ENCODE measurements around the gene GMNC. TPM values are rescaled to one million over a fixed set of nuclear protein-coding genes. Genes with fewer than 3 reads are reported as not detected.
A peak's percentile ranks its signal among the peaks of the same experiment; 100 is the strongest.
"Not testable (repeated sequence)": the region's sequence is repeated elsewhere in the genome, so short reads cannot be mapped to it uniquely, and the experiment has no call there.

GMNC gene
- total RNA-seq, 1 donor from 2014 or later, result 2.8 TPM

DNA sequence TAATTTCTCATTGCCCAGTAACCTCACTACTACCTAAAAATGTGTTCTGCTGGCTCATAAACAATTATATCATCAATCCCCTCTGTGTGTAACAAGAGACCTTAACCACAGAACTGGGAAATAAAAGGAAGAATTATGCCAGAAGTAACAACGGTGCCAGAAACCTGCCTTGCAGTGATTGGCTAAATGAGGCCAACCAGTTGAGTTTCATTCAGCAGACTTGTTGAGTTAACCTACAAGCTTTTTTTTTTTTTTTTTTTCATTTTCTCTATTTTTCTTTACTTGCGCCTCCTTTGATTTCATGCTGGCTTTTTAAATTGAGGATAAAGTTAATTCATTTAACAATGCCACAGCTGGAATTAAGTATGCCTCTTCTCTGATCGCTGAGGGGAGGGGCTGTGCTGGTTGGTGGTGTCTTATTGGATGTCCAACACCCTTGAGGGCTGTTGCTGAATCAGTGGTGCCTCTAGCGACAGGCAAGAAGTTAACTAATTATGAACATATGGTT, 30.0 kb upstream of the GMNC start:
- Mint-ChIP-seq H3K4me1 (ENCODE audit: unreplicated experiment) (no peaks in the 10 kb centered on the region), H3K27ac (ENCODE audit: unreplicated experiment) (no peak overlapping the region), H3K4me3 (ENCODE audit: unreplicated experiment) (no peak overlapping the region), H3K9me3 (ENCODE audit: unreplicated experiment) (peaks cover 15% of the 10 kb centered on the region), H3K27me3 (ENCODE audit: unreplicated experiment) (peaks cover 29% of the 10 kb centered on the region), H3K36me3 (ENCODE audit: unreplicated experiment) (no peaks in the 10 kb centered on the region)
- no peak for DNase-seq (ENCODE audit: extremely low spot score, unreplicated experiment)
- TF ChIP-seq, protein P1, sequence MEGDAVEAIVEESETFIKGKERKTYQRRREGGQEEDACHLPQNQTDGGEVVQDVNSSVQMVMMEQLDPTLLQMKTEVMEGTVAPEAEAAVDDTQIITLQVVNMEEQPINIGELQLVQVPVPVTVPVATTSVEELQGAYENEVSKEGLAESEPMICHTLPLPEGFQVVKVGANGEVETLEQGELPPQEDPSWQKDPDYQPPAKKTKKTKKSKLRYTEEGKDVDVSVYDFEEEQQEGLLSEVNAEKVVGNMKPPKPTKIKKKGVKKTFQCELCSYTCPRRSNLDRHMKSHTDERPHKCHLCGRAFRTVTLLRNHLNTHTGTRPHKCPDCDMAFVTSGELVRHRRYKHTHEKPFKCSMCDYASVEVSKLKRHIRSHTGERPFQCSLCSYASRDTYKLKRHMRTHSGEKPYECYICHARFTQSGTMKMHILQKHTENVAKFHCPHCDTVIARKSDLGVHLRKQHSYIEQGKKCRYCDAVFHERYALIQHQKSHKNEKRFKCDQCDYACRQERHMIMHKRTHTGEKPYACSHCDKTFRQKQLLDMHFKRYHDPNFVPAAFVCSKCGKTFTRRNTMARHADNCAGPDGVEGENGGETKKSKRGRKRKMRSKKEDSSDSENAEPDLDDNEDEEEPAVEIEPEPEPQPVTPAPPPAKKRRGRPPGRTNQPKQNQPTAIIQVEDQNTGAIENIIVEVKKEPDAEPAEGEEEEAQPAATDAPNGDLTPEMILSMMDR (IDR thresholded peaks at IDR 0.05), result no peak

DNA sequence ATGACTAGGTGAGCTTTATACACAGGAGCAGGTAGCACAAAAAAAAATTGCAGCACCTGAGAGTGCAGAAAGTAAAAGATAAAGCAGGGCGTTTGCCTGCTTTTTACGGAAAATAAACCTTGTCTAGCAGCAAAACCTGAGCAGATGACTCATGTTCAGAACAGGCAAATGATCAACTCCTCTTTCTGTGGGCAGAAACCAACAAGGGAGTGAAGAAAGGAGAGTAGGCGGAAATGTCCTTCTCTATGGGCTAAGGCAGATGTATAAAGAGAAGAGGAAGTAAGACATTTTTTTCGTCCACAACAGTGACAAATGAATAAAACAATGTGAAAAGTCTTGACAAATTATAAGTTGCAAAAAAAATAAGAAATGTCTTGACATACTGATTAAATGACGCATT, 24.5 kb upstream of the GMNC start:
- Mint-ChIP-seq H3K9me3 (ENCODE audit: unreplicated experiment) (no peaks in the 10 kb centered on the region), H3K4me1 (ENCODE audit: unreplicated experiment) (peaks cover 2% of the 10 kb centered on the region), H3K27me3 (ENCODE audit: unreplicated experiment) (peaks cover 58% of the 10 kb centered on the region), H3K36me3 (ENCODE audit: unreplicated experiment) (no peaks in the 10 kb centered on the region), H3K4me3 (ENCODE audit: unreplicated experiment) (no peak overlapping the region), H3K27ac (ENCODE audit: unreplicated experiment) (no peak overlapping the region)
- TF ChIP-seq, protein P1 (IDR thresholded peaks at IDR 0.05), result no peak
- DNase-seq (ENCODE audit: extremely low spot score, unreplicated experiment), result no peak

DNA sequence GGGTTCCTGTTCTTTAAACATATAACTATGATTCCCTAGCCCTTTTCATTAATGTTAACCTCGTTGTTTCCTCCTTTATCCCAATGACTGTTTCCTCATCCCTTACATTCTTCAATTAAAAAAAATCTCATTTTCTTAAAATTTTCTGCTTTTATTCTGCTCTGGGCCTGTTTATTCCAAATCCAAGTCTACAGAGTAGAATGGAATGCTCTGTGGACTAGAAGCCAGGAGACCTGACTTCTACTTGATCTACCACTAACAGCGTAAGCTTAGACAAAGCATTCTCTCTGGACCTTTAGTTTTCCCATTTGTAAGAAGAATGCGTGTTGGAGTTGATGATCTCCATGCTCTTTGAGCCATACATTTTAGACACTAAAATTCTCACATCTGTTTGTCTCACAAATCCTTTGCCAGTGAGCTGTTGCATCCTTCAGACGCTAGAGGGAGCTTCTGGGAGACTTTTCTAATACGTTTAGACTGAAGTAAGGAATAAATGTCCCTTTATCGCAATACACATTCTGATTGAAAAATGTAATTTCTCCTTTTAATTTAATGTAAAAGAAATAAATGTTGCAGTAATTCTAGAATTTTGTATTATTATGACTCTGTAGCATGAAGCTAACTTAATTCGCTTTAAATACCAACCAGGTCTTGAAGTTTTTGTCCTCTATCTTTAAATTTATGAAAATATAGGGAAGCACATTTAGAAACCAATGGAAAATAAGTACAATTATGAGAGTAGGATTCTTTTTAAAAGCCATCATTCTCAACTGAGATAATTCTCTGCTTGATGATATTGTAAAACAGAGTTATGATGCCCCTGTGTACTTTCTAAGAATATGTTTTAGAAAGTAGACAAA, 21.7 kb upstream of the GMNC start:
- H3K4me1 Mint-ChIP-seq (ENCODE audit: unreplicated experiment), result peaks cover 2% of the 10 kb centered on the region
- TF ChIP-seq, protein P1 (IDR thresholded peaks at IDR 0.05), result peak; percentile 92
- H3K9me3 Mint-ChIP-seq (ENCODE audit: unreplicated experiment), result no peaks in the 10 kb centered on the region
- no peak overlapping the region for H3K4me3 Mint-ChIP-seq (ENCODE audit: unreplicated experiment)
- no peak overlapping the region for H3K27ac Mint-ChIP-seq (ENCODE audit: unreplicated experiment)
- H3K36me3 Mint-ChIP-seq (ENCODE audit: unreplicated experiment), result no peaks in the 10 kb centered on the region
- DNase-seq (ENCODE audit: extremely low spot score, unreplicated experiment), result no peak
- H3K27me3 Mint-ChIP-seq (ENCODE audit: unreplicated experiment), result peaks cover 49% of the 10 kb centered on the region

DNA sequence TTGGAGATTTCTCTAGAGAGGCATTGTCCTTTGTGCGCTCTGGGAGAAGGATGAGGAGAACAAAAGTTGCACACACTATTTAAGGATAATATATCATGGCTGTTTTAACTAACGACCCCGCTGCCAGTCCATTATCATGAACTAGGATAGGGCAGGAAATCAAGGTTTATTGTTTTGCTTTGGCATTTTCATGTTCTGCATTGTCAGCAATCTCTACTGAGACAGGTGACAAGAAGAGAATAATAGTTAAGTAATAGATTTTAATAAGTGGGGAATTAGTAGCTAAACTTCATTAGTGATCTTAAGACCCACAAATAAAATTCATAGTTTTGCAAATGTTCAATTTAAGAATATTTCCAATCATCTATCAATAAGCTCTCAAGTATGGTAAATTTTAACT, 20.6 kb upstream of the GMNC start:
- Mint-ChIP-seq H3K4me1 (ENCODE audit: unreplicated experiment) (peaks cover 2% of the 10 kb centered on the region), H3K27ac (ENCODE audit: unreplicated experiment) (no peak overlapping the region), H3K4me3 (ENCODE audit: unreplicated experiment) (no peak overlapping the region), H3K27me3 (ENCODE audit: unreplicated experiment) (peaks cover 48% of the 10 kb centered on the region), H3K9me3 (ENCODE audit: unreplicated experiment) (no peaks in the 10 kb centered on the region), H3K36me3 (ENCODE audit: unreplicated experiment) (no peaks in the 10 kb centered on the region)
- TF ChIP-seq, protein P1 (IDR thresholded peaks at IDR 0.05), result no peak
- DNase-seq (ENCODE audit: extremely low spot score, unreplicated experiment), result no peak

DNA sequence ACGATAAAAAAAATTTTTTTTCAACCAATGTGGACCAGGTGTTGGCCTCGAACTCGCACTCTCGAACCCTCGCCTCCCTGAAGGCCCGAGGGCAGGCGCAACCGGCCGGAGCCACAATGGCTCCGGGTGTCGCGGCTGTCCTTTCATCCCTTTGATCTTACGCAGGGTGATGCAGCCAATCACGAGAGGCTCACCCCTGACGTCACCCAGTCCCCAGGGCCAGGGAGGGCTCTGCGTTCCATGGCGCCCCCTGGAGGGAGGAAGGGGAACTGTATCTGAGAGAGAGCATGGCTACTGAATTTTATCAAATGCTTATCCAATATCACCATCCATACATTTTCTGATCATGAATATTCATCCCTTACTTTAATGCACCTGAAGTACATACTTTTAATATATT, 15.4 kb upstream of the GMNC start:
- Mint-ChIP-seq H3K27ac (ENCODE audit: unreplicated experiment) (no peak overlapping the region), H3K4me3 (ENCODE audit: unreplicated experiment) (no peak overlapping the region), H3K36me3 (ENCODE audit: unreplicated experiment) (no peaks in the 10 kb centered on the region), H3K27me3 (ENCODE audit: unreplicated experiment) (peaks cover 18% of the 10 kb centered on the region), H3K4me1 (ENCODE audit: unreplicated experiment) (no peaks in the 10 kb centered on the region), H3K9me3 (ENCODE audit: unreplicated experiment) (no peaks in the 10 kb centered on the region)
- TF ChIP-seq, protein P1 (IDR thresholded peaks at IDR 0.05), result peak; percentile 38
- no peak for DNase-seq (ENCODE audit: extremely low spot score, unreplicated experiment)

DNA sequence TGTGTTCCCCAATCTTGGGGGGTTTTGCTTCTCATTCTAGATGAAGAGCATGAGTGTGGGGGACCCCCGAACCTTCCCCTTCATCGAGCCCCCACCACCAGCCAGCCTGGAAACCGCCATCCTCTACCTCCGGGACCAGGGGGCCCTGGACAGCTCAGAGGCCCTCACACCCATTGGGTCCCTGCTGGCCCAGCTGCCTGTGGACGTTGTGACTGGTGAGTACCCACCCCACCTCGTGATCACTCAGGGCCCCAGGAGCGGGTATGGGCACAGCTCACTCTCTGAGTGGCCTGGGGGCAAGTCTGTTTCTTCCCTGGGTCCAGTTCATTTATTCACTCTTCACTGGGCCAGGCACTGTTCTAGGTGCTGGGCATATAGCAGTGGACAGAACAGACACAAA, 13.9 kb upstream of the GMNC start:
- not testable (repeated sequence) for H3K27ac Mint-ChIP-seq (ENCODE audit: unreplicated experiment); H3K9me3 Mint-ChIP-seq (ENCODE audit: unreplicated experiment); H3K4me1 Mint-ChIP-seq (ENCODE audit: unreplicated experiment); H3K4me3 Mint-ChIP-seq (ENCODE audit: unreplicated experiment); H3K36me3 Mint-ChIP-seq (ENCODE audit: unreplicated experiment); DNase-seq (ENCODE audit: extremely low spot score, unreplicated experiment)
- peaks cover 18% of the 10 kb centered on the region for H3K27me3 Mint-ChIP-seq (ENCODE audit: unreplicated experiment)

DNA sequence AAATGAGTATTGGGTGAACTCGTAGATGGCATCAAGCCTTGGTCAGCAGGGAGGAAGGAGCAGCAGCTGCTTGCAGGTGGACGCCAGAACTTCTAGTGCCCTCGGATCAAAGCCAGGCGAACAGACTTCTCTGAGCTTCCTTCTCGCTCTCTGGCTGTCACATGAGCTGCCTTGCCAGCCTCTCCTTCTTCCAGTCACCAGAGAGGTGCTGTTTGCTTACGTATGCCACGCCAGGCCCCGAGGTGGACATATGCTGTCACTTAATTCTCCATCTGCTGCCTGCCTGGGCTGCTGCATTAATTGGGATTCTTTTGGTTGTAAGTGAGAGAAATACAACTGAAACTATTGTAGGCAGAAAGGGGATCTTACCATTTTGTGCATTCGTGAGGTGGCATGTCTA, 12.6 kb upstream of the GMNC start:
- DNase-seq (ENCODE audit: extremely low spot score, unreplicated experiment); H3K9me3 Mint-ChIP-seq (ENCODE audit: unreplicated experiment); H3K4me1 Mint-ChIP-seq (ENCODE audit: unreplicated experiment); H3K36me3 Mint-ChIP-seq (ENCODE audit: unreplicated experiment); H3K27ac Mint-ChIP-seq (ENCODE audit: unreplicated experiment); H3K4me3 Mint-ChIP-seq (ENCODE audit: unreplicated experiment): not testable (repeated sequence)
- peaks cover 25% of the 10 kb centered on the region for H3K27me3 Mint-ChIP-seq (ENCODE audit: unreplicated experiment)
